PC-9 (cell line): Measurements from ENCODE around the gene LACTB. TPM values are rescaled to one million over a fixed set of nuclear protein-coding genes. Genes with fewer than 3 reads are reported as not detected.
A peak's percentile ranks its signal among the peaks of the same experiment; 100 is the strongest.

ENCODE experiments used
- BruUV-seq: library from RNA; stranded (reverse); fragments of 400-500 nt; replicated peaks from 2 replicates; lab custom pipeline; 2021; lab: Mats Ljungman, UMichigan
- CTCF ChIA-PET: fragments of 300-600 bp; sonication (Branson Sonifier 250); formaldehyde crosslinking; loops from one replicate; lab custom pipeline; 2022; ENCODE audit warnings: antibody characterized with exemption; lab: Charles Lee
- POLR2A ChIA-PET: fragments of 300-600 bp; sonication (Branson Sonifier 250); formaldehyde crosslinking; loops from one replicate; lab custom pipeline; 2022; ENCODE audit warnings: antibody characterized with exemption; ENCODE audit not compliant: unreplicated experiment; lab: Charles Lee
- DNase-seq, 2 experiments: peaks; one replicate each; pipeline versions ENCODE4 v3.0.0 to v3.0.0-alpha.2; 2015 to 2022; ENCODE audit warnings: mixed read lengths in 1 of 2
- H2AFZ ChIP-seq: fragments of 200-600 bp; sonication (generic); 2 replicates; pipeline ENCODE4 v1.8.1; 2017; ENCODE audit warnings: antibody characterized with exemption
- H3F3A ChIP-seq: fragments of 200-600 bp; sonication (generic); 2 replicates; pipeline ENCODE4 v1.8.1; 2017; ENCODE audit warnings: antibody characterized with exemption, mild to moderate bottlenecking, low read depth; ENCODE audit not compliant: insufficient read depth
- H3K27ac ChIP-seq: fragments of 200-600 bp; sonication (generic); 2 replicates; pipeline ENCODE4 v1.6.1; 2016; ENCODE audit warnings: mixed run types
- H3K27me3 ChIP-seq: fragments of 200-600 bp; sonication (generic); 2 replicates; pipeline ENCODE4 v1.6.1; 2016; ENCODE audit warnings: low read depth, mixed run types; ENCODE audit not compliant: insufficient read depth
- H3K36me3 ChIP-seq: fragments of 200-600 bp; sonication (generic); 2 replicates; pipeline ENCODE4 v1.6.1; 2016; ENCODE audit warnings: low read depth, mixed run types
- H3K4me1 ChIP-seq: fragments of 200-600 bp; sonication (generic); replicated peaks from 2 replicates; pipeline ENCODE4 v1.6.1; 2016; ENCODE audit warnings: mixed run types; ENCODE audit not compliant: insufficient read depth
- H3K4me2 ChIP-seq: fragments of 200-600 bp; sonication (generic); 2 replicates; pipeline ENCODE4 v1.6.1; 2017; ENCODE audit warnings: mixed run types
- H3K4me3 ChIP-seq: fragments of 200-600 bp; sonication (generic); 2 replicates; pipeline ENCODE4 v1.6.1; 2016; ENCODE audit warnings: mixed run types
- H3K79me2 ChIP-seq: fragments of 200-600 bp; sonication (generic); 2 replicates; pipeline ENCODE4 v1.6.1; 2017; ENCODE audit warnings: low read depth, mixed run types
- H3K9me2 ChIP-seq: fragments of 200-600 bp; sonication (generic); 2 replicates; pipeline ENCODE4 v1.8.1; 2017; ENCODE audit warnings: mild to moderate bottlenecking; ENCODE audit not compliant: insufficient read depth
- H3K9me3 ChIP-seq: fragments of 200-600 bp; sonication (generic); 2 replicates; pipeline ENCODE4 v1.8.1; 2016; ENCODE audit warnings: low read depth; ENCODE audit not compliant: insufficient read depth
- H4K20me1 ChIP-seq: fragments of 200-600 bp; sonication (generic); 2 replicates; pipeline ENCODE4 v1.8.1; 2017; ENCODE audit not compliant: insufficient read depth
- CTCF ChIP-seq: fragments of 200-600 bp; sonication (generic); conservative IDR thresholded peaks from 2 replicates; pipeline ENCODE4 v1.6.1; 2017; ENCODE audit warnings: mixed run types, antibody characterized with exemption, mild to moderate bottlenecking, moderate library complexity
- EZH2 ChIP-seq: fragments of 200-600 bp; sonication (generic); IDR thresholded peaks from 2 replicates; pipeline ENCODE4 v1.8.0; 2017; ENCODE audit warnings: antibody characterized with exemption, low read depth
- intact Hi-C: fragments of 100-400 bp; cut with micrococcal nuclease; formaldehyde crosslinking; loops from one replicate; pipeline ENCODE4 v1.10.0; 2022; ENCODE audit not compliant: unreplicated experiment
- total RNA-seq: library from RNA; stranded (reverse); gene quantifications from 2 replicates; pipeline ENCODE4 v1.2.3, GENCODE V29; 2021

The LACTB gene
- total RNA-seq, 1 experiment from 2014 or later, result 17.1 TPM

- TF ChIP-seq CTCF, result no peak
- TF ChIP-seq EZH2, result no peak
- intact Hi-C loops, result loop anchor here (2.0 kb wide), 1 partner anchor 88 kb away; the partner anchor contains the start of gene APH1B
- no peaks in the 10 kb centered on the region for H3K36me3 ChIP-seq
- peak; percentile 82 to 97 for DNase-seq
- H4K20me1 ChIP-seq, result no peaks in the 10 kb centered on the region
- peak within 1 kb of the TSS; percentile 87 for H2AFZ ChIP-seq
- H3K27me3 ChIP-seq, result no peaks in the 10 kb centered on the region
- H3K4me1 ChIP-seq, result peaks cover 36% of the 10 kb centered on the region
- H3K79me2 ChIP-seq, result peaks cover 34% of the 10 kb centered on the region
- H3K9me2 ChIP-seq, result no peaks in the 10 kb centered on the region
- H3K4me2 ChIP-seq, result peak within 1 kb of the TSS; percentile 85
- peak within 1 kb of the TSS; percentile 63 for H3K4me3 ChIP-seq
- BruUV-seq, result no TSS peak
- POLR2A ChIA-PET, result interaction anchor here (0.5 kb wide), 1 partner anchor 147 kb away, joined by 3 read pairs; the partner anchor contains the start of gene TPM1
- no peak within 1 kb of the TSS for H3K27ac ChIP-seq
- H3K9me3 ChIP-seq, result no peaks in the 10 kb centered on the region
- H3F3A ChIP-seq, result peaks cover 8% of the 10 kb centered on the region; the same call in 1 of the 2 replicates
- CTCF ChIA-PET, result interaction anchor here (0.7 kb wide), 1 partner anchor 118 kb away, joined by 10 read pairs; no protein-coding TSS in a partner anchor
Observed at GRCh38 chr15:63188926-63189871, 67.5 kb downstream of the LACTB start, which contains the start of gene RAB8B. Gene RAB8B (plus strand): TSS chr15:63189606. CDS start chr15:63189625, 19 bp downstream.

- no peak for DNase-seq
- ChIA-PET POLR2A (interaction anchor here (0.6 kb wide), 1 partner anchor 47 kb away, joined by 5 read pairs; no protein-coding TSS in a partner anchor), CTCF (interaction anchor here (0.7 kb wide), 1 partner anchor 117 kb away, joined by 10 read pairs; no protein-coding TSS in a partner anchor)
- Histone ChIP-seq H4K20me1 (no peaks in the 10 kb centered on the region), H3K4me2 (peak overlapping the region; percentile 77), H3K27me3 (no peaks in the 10 kb centered on the region), H3K9me3 (no peaks in the 10 kb centered on the region), H3K4me3 (peak overlapping the region; percentile 63), H3K9me2 (no peaks in the 10 kb centered on the region), H3K27ac (no peak overlapping the region), H3K4me1 (peaks cover 36% of the 10 kb centered on the region), H3F3A (peaks cover 8% of the 10 kb centered on the region; the same call in 1 of the 2 replicates), H3K36me3 (no peaks in the 10 kb centered on the region), H2AFZ (peak overlapping the region; percentile 79), H3K79me2 (peaks cover 37% of the 10 kb centered on the region)
- intact Hi-C loops, result loop anchor here (2.0 kb wide), 2 partner anchors 33 to 87 kb away; partner anchors contain the start of genes APH1B and RPS27L
- no TSS peak for BruUV-seq
- TF ChIP-seq EZH2, result no peak
- no peak for TF ChIP-seq CTCF
Observed at GRCh38 chr15:63189941-63190768, 68.5 kb downstream of the LACTB start.
